Chondrocyte (in vitro differentiated cells): ENCODE data around the gene CERS3. TPM values are rescaled to one million over a fixed set of nuclear protein-coding genes. Genes with fewer than 3 reads are reported as not detected.

Experiments used
- DNase-seq: peaks from one replicate; pipeline ENCODE4 v3.0.0; 2021; ENCODE audit warnings: mixed read lengths, low spot score
- H3K27ac Mint-ChIP-seq: one replicate; pipeline ENCODE4 v1.8.0; 2021; ENCODE audit warnings: mild to moderate bottlenecking, moderate library complexity, mixed read lengths; ENCODE audit not compliant: unreplicated experiment
- H3K27me3 Mint-ChIP-seq: 2 replicates; pipeline ENCODE4 v1.8.0; 2021; ENCODE audit warnings: low read depth, mixed read lengths
- H3K36me3 Mint-ChIP-seq: 2 replicates; pipeline ENCODE4 v1.8.0; 2021; ENCODE audit warnings: low read depth, mixed read lengths
- H3K4me1 Mint-ChIP-seq: 2 replicates; pipeline ENCODE4 v1.8.0; 2021; ENCODE audit warnings: low read depth, mild to moderate bottlenecking, mixed read lengths
- H3K4me3 Mint-ChIP-seq: one replicate; pipeline ENCODE4 v1.8.0; 2021; ENCODE audit warnings: mild to moderate bottlenecking, moderate library complexity, mixed read lengths; ENCODE audit not compliant: unreplicated experiment
- H3K9me3 Mint-ChIP-seq: 2 replicates; pipeline ENCODE4 v1.8.0; 2021; ENCODE audit warnings: low read depth, mixed read lengths
- total RNA-seq: library from RNA; stranded (reverse); gene quantifications from 3 replicates; pipeline ENCODE4 v1.2.1, GENCODE V29; 2021
- TF ChIP-seq, protein P1 (sequence below): fragments of 200-600 bp; sonication (generic); IDR thresholded peaks from 2 replicates; pipeline ENCODE4 v1.5.0; 2021; ENCODE audit warnings: antibody characterized with exemption, mild to moderate bottlenecking, moderate library complexity

Gene CERS3
- total RNA-seq, 1 donor from 2014 or later: not detected

DNA sequence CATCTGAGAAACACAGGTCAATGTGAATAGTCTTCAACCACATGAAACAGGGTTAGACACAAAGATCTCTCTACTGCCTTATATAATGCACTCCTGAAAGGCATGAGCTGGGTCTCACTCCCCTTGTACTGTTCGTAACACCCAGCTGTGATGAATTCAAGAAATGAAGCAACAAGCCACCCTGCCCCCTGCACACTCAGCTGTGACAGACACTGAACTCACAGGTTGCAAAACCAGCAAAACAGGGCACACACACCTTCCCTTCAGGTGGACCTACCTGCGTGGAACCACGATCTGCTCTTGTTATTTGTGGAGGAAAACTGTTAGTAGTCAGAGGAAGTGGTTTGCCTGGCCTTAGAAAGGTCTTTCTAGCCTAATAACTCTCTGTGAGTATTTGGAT is 64.5 kb downstream of the CERS3 start:
- Mint-ChIP-seq H3K9me3 (no peaks in the 10 kb centered on the region), H3K4me3 (no peak overlapping the region), H3K27me3 (no peaks in the 10 kb centered on the region), H3K27ac (no peak overlapping the region), H3K36me3 (no peaks in the 10 kb centered on the region), H3K4me1 (peaks cover 4% of the 10 kb centered on the region)
- TF ChIP-seq, protein P1, sequence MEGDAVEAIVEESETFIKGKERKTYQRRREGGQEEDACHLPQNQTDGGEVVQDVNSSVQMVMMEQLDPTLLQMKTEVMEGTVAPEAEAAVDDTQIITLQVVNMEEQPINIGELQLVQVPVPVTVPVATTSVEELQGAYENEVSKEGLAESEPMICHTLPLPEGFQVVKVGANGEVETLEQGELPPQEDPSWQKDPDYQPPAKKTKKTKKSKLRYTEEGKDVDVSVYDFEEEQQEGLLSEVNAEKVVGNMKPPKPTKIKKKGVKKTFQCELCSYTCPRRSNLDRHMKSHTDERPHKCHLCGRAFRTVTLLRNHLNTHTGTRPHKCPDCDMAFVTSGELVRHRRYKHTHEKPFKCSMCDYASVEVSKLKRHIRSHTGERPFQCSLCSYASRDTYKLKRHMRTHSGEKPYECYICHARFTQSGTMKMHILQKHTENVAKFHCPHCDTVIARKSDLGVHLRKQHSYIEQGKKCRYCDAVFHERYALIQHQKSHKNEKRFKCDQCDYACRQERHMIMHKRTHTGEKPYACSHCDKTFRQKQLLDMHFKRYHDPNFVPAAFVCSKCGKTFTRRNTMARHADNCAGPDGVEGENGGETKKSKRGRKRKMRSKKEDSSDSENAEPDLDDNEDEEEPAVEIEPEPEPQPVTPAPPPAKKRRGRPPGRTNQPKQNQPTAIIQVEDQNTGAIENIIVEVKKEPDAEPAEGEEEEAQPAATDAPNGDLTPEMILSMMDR: no peak
- DNase-seq: no peak

DNA sequence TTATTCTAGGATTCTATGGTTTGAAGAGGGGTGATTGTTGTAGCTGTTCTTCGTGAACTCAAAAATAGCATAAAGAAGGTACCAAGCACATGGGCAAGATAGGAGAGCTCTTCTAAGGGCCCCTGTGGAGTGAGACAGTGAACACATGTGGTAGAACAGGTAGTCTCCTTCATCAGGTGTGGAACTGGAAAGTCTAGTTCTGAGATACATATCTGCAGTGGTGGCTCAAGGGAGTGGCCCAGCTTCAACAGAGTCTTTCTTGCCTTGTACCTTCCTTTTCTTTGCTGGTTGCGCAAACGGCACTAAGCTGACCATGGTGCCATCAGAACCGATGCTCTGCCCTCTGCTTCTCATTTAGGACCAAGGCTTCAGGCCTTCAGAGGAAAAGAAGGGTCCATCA is 65.2 kb downstream of the CERS3 start:
- H3K9me3 Mint-ChIP-seq: no peaks in the 10 kb centered on the region
- no peaks in the 10 kb centered on the region for H3K27me3 Mint-ChIP-seq
- no peak overlapping the region for H3K27ac Mint-ChIP-seq
- no peaks in the 10 kb centered on the region for H3K36me3 Mint-ChIP-seq
- TF ChIP-seq, protein P1: no peak
- no peak overlapping the region for H3K4me3 Mint-ChIP-seq
- peaks cover 3% of the 10 kb centered on the region for H3K4me1 Mint-ChIP-seq
- DNase-seq: no peak

DNA sequence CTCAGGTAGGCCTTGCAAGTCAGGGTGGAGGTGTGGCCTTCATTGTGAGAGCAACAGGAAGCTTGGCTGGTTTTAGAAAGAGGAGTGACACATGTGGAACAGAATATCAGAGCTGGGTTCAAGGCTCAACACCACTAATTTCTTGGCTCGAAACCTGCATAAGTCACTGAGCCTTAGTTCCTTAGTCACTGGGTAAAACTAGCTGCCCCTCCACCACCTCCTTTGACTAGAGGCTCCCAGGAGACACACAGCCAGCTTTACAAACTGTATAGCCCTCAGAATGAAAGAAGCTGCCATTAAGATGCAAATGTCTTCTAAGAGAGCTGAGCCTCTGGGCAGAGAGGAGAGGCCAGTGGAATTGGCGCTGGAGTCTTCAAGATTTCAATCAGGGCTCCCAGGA is 67.7 kb downstream of the CERS3 start:
- no peak overlapping the region for H3K27ac Mint-ChIP-seq
- H3K27me3 Mint-ChIP-seq: no peaks in the 10 kb centered on the region

GRCh38 chr15:100457201-100457600 is 71.5 kb downstream of the CERS3 start:
- no peak overlapping the region for H3K27ac Mint-ChIP-seq
- DNase-seq: no peak
- TF ChIP-seq, protein P1: no peak
- H3K36me3 Mint-ChIP-seq: no peaks in the 10 kb centered on the region
- H3K27me3 Mint-ChIP-seq: peaks cover 3% of the 10 kb centered on the region
- H3K4me1 Mint-ChIP-seq: no peaks in the 10 kb centered on the region
- no peaks in the 10 kb centered on the region for H3K9me3 Mint-ChIP-seq
- no peak overlapping the region for H3K4me3 Mint-ChIP-seq

More for the DNA sequence above, 67.7 kb downstream of the CERS3 start:
- no peak overlapping the region for H3K4me3 Mint-ChIP-seq
- no peaks in the 10 kb centered on the region for H3K36me3 Mint-ChIP-seq
- H3K9me3 Mint-ChIP-seq: no peaks in the 10 kb centered on the region
- no peaks in the 10 kb centered on the region for H3K4me1 Mint-ChIP-seq
- TF ChIP-seq, protein P1: no peak
- DNase-seq: no peak

DNA sequence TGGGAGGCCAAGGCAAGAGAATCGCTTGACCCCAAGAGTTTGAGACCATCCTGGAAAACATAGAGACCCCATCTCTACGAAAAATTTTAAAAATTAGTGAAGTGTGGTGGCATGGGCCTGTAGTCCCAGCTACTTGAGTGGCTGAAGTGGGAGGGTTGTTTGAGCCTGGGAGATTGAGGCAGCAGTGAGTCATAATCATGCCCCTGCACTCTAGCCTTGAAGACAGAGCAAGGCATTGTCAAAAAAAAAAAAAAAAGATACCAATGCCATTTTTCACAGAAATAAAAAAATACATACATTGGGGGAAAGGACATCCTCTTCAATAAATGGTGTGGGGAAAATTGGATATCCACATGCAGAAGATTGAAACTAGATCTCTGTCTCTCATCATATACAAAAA is 74.6 kb downstream of the CERS3 start:
- Mint-ChIP-seq H3K4me3 (no peak overlapping the region), H3K36me3 (no peaks in the 10 kb centered on the region), H3K27ac (no peak overlapping the region), H3K9me3 (peaks cover 10% of the 10 kb centered on the region), H3K27me3 (peaks cover 5% of the 10 kb centered on the region), H3K4me1 (no peaks in the 10 kb centered on the region)
- no peak for DNase-seq
- TF ChIP-seq, protein P1: no peak
